GM13976 (cell line): Measurements from ENCODE around the gene ASTN2.

Source experiments
- DNase-seq: peaks from one replicate; pipeline ENCODE4 v3.0.0; 2012; ENCODE audit warnings: low spot score
- in situ Hi-C: fragments of 300-500 bp; cut with MboI; formaldehyde crosslinking; loops from one replicate; pipeline ENCODE4 v1.12.0; 2022; ENCODE audit warnings: low sequenced_read_pairs, mixed read lengths, inconsistent platforms; ENCODE audit not compliant: unreplicated experiment
- TF ChIP-seq, protein P1 (sequence below): IDR thresholded peaks from 2 replicates; pipeline ENCODE4 v1.5.1; 2012; ENCODE audit warnings: borderline replicate concordance, mild to moderate bottlenecking; ENCODE audit not compliant: insufficient read depth; ENCODE audit errors: extremely low read depth, missing control alignments, control extremely low read depth

Gene ASTN2

DNA sequence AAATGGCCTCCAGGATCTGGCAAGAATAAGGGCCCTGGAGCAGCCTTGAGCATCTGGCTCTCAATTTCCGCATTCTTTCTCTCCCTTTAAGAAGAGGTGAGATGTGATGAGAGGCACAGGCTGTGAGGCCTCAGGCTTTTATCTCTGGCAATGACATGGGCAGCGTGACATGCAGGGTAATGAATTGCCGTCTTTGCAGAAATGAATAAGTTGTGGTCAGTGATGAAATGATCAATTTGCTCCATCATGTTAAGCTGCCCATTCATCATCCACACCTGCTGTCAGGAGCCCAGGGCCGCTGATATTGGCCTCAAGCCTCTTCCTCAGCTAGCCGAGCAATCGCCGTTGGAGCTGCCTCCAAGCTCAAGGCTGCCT, 462.4 kb downstream of the ASTN2 start:
- no peak for DNase-seq
- in situ Hi-C loops = no loop called here

DNA sequence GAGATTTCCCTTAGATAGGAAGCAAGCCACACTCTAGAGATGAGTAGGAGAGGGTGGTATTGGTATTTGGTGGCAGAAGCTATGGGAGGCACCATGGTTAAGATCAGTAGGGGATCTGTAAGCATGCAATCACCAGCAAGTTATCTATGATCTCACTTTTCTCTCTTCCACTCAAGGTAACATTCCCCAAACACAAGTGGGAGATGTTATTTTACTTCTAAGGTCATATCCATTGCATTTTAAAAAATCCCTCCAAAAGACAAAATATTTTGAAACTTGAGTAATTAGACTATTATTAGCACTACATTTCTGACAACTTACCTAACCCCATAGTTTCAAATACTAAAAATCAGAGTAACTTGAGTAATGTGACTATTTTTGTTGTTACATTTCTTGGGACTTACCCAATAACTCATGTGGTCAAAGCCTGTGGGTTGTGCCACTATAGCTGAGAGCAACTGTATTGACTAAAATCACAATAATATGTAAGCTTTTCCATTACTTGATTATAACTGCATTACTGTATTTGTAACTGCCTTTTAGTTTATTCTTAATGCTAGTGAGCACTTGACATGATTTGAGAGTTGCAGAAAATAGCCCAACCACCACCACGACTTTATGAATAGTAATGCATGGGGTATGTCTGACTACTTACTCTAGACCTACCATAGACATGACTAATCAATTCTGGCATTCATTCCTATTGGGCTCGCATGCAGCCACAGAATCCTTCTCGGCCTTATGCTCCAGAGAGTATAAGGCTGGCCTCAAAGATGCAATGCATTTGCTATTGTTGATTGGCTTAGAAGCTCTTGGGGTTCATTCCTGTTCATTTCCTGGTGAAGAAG, 463.0 kb downstream of the ASTN2 start:
- peak; percentile 54 for DNase-seq
- in situ Hi-C loops = no loop called here
- TF ChIP-seq, protein P1, sequence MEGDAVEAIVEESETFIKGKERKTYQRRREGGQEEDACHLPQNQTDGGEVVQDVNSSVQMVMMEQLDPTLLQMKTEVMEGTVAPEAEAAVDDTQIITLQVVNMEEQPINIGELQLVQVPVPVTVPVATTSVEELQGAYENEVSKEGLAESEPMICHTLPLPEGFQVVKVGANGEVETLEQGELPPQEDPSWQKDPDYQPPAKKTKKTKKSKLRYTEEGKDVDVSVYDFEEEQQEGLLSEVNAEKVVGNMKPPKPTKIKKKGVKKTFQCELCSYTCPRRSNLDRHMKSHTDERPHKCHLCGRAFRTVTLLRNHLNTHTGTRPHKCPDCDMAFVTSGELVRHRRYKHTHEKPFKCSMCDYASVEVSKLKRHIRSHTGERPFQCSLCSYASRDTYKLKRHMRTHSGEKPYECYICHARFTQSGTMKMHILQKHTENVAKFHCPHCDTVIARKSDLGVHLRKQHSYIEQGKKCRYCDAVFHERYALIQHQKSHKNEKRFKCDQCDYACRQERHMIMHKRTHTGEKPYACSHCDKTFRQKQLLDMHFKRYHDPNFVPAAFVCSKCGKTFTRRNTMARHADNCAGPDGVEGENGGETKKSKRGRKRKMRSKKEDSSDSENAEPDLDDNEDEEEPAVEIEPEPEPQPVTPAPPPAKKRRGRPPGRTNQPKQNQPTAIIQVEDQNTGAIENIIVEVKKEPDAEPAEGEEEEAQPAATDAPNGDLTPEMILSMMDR = no peak

More for the DNA sequence above, 462.4 kb downstream of the ASTN2 start:
- TF ChIP-seq, protein P1 = no peak

DNA sequence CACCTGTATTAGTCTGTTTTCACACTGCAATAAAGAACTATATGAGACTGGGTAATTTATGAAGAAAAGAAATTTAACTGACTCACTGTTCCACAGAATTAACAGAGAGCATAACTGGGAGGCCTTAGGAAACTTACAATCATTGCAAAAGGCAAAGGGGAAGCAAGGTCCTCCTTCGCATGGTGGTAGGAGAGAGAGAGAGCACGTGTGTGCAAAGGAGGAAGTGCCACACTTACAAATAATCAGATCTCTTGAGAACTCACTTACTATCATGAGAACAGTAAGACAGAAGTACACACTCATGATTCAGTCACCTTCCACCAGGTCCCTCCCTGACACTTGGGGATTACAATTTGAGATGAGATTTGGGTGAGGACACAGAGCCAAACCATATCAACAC, 469.0 kb downstream of the ASTN2 start:
- in situ Hi-C loops = no loop called here
- TF ChIP-seq, protein P1 = no peak
- no peak for DNase-seq

DNA sequence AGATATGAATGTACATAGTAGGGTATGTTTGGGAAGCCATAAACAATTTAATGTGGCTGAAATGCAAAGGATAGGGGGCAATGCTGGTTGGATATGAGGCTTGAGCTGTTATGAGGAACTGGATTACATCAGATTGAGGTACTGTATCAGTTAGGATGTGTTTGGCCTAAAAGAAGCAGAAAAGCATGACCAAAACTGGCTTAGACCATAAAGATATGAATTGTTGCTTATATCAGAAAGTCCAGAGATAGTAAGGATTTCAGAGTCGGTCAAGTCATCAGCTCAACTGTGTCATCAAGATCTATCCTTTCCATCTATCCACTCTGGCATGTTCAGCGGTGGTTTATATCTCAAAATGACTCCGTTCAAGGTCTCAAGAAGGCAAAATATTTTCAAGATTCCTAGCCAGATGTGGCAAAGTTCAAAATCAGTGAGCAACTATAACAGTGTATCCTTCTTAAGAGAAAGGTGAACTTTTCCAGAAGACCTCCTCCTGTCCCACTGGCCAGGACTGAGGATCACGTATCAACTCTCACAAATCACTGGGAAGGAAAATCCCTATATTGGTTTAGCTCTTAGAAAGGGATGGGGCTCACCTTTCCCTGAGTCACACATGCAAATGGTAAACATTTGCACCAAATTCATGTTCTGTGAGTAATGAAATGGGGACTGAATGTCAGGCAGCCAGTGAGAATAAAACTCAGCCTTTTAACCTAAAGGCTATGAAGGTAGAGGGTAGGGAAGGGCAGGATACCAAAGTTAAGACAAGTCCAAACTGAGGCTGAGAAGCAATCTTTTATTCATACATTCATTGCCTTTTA, 469.9 kb downstream of the ASTN2 start:
- DNase-seq = no peak
- in situ Hi-C loops = no loop called here
- TF ChIP-seq, protein P1 = no peak

DNA sequence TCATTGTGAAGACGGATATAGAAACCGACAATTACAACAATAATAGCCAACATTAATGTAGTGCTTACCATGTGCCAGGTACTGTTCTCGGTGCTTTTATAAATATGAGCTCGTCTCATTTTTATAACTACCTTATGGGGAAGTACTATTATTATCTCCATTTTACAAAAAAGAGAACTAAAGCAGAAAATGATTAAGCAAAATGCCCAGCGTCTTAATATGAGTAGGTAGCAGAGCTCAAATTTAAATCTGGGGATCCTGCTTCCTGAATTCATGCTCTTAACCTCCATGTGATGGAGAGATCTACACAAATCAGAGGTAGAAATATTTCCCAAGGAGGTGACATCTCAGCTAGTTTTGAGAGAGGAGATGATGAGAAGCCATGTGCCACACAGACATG, 470.9 kb downstream of the ASTN2 start:
- no peak for DNase-seq
- TF ChIP-seq, protein P1 = no peak
- in situ Hi-C loops = no loop called here

DNA sequence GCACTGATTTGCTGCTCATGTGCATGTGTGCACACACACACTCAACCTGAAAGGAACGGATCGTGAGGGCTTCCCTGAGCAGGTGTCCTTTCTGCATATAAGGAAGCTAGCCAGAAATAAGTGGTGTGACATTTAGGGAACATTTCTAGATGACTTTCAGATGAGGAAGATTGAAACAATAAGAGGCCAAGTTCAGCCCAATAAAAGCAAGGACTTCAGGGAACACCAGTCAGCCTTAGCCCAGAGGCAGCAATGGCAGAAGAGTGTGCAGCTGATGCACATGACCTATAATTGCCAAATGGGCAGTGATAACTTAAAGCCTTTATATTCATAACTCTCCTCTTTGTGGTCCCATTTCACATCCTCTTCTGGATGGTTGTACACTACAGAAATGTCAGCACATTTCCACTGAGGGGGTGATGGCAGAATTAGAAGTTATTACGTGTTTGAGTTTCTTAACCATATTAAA, 472.2 kb downstream of the ASTN2 start:
- no peak for DNase-seq
- in situ Hi-C loops = no loop called here
- TF ChIP-seq, protein P1 = no peak
